ENCODE results near the gene GOSR1. TPM values are rescaled to one million over a fixed set of nuclear protein-coding genes. Genes with fewer than 3 reads are reported as not detected.
"Not testable (repeated sequence)": the region's sequence is repeated elsewhere in the genome, so short reads cannot be mapped to it uniquely, and the experiment has no call there.

The GOSR1 gene
- total RNA-seq, 4 donors from 2014 or later, result 9.4 to 69.7 (median 45.3) TPM

DNA sequence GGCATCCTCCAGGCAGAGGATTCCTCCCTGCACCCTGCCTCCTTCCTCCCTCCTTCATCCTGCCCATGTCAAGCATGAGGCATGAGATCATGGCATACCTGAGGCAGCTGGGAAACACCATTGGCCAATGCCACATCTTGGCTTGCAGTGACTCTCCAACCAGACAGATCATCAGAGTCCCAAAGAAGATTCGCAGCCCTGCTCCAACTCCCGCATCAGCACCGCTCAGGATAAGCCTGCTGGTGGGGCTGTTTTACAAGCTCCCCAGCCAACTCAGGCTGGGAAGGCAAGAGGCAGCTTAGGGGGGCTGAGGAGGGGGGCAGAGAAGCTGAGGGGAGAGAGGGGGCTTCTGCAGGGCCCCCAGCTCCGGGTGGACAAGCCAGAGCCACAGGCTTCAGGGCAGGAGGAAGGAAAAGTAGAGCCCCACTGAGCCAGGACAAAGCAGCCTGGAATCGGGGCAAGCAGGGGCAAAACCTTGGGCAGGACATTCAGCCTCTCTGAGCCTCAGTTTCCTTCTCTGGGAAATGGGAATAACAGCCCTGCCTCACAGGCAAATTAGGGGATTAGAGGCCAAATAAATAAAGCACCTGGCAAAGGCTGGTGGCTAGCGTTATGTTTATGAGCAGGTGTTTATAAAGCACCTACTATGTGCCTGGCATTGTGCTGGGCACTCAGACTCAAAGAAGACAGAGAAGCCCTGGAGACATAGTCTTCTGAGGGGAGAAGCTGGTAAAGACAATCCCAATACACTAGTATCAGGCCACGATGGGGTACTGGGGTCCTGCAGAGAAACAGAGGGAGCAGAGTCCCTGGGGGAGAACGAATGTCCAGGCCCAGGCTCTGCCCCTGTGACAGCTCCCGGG, 88.1 kb downstream of the GOSR1 start:
- Histone ChIP-seq H3K27me3 (no peaks in the 10 kb centered on the region), H3K4me3 (no peak overlapping the region), H3K9me3 (no peaks in the 10 kb centered on the region), H3K36me3 (no peaks in the 10 kb centered on the region), H3K27ac (no peak overlapping the region), H3K4me1 (no peaks in the 10 kb centered on the region)
- no peak for DNase-seq
- no peak for TF ChIP-seq POLR2A (IDR thresholded peaks at IDR 0.05)
- TF ChIP-seq, protein P1, sequence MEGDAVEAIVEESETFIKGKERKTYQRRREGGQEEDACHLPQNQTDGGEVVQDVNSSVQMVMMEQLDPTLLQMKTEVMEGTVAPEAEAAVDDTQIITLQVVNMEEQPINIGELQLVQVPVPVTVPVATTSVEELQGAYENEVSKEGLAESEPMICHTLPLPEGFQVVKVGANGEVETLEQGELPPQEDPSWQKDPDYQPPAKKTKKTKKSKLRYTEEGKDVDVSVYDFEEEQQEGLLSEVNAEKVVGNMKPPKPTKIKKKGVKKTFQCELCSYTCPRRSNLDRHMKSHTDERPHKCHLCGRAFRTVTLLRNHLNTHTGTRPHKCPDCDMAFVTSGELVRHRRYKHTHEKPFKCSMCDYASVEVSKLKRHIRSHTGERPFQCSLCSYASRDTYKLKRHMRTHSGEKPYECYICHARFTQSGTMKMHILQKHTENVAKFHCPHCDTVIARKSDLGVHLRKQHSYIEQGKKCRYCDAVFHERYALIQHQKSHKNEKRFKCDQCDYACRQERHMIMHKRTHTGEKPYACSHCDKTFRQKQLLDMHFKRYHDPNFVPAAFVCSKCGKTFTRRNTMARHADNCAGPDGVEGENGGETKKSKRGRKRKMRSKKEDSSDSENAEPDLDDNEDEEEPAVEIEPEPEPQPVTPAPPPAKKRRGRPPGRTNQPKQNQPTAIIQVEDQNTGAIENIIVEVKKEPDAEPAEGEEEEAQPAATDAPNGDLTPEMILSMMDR (IDR thresholded peaks at IDR 0.05), result no peak
- intact Hi-C loops (cut with DNase I; ENCODE audit: low total_unique reads), result no loop called here

- intact Hi-C loops (cut with DNase I; ENCODE audit: low total_unique reads); DNase-seq; H3K4me3 ChIP-seq; H3K9me3 ChIP-seq; H3K27ac ChIP-seq; H3K36me3 ChIP-seq; H3K4me1 ChIP-seq; H3K27me3 ChIP-seq: not testable (repeated sequence)
These were observed 88.9 kb downstream of the GOSR1 start for GRCh38 chr17:30566104-30566503.

- intact Hi-C loops (cut with DNase I; ENCODE audit: low total_unique reads); DNase-seq; H3K4me1 ChIP-seq; H3K4me3 ChIP-seq; H3K36me3 ChIP-seq; H3K27me3 ChIP-seq; H3K27ac ChIP-seq; H3K9me3 ChIP-seq: not testable (repeated sequence)
These were observed 89.5 kb downstream of the GOSR1 start for GRCh38 chr17:30566516-30567225.

DNA sequence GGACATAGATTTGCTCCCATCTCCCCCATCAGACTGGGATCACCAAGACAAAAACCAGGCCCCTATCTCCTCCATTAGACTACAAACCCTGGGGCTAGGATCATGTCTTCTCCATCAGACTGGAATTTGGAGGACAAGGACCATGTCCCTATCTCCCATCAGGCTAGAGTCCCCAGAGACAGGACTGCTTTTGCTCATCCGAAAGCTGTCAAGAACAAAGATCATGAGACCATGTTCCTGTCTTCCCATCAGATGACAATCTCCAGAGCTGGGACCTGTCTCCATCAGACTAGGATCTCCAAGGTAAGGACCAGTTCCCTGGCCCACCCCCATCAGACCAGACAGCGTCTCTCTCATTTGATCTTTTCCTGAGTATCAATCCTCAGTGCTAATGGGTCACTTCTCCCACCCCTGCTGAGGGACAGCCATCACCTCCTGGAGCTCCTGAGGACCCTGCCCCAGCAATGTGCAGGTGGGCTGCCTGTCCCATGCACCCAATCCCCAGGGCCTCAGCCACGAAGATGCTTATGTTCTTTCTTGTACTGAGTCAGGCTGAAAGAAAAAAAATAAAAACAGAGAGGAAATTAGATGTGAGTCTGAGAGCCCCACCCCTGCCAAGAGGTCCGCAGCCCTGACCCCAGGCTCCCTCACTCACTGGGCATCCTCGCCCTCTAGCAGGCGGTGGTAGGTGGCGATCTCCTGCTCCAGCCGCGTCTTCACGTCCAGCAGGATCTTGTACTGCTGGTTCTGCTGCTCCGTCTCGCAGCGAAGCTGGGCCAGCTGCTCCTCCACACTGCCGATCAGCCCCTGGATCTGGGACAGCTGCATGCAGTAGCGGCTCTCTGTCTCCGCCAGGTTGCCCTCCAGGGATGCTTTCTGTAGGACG, 90.3 kb downstream of the GOSR1 start:
- no peak for DNase-seq
- H3K36me3 ChIP-seq, result no peaks in the 10 kb centered on the region
- TF ChIP-seq, protein P1 (IDR thresholded peaks at IDR 0.05), result no peak
- no peak for TF ChIP-seq POLR2A (IDR thresholded peaks at IDR 0.05)
- no peaks in the 10 kb centered on the region for H3K27me3 ChIP-seq
- H3K4me3 ChIP-seq, result no peak overlapping the region
- no peaks in the 10 kb centered on the region for H3K4me1 ChIP-seq
- H3K27ac ChIP-seq, result no peak overlapping the region
- H3K9me3 ChIP-seq, result no peaks in the 10 kb centered on the region
- intact Hi-C loops (cut with DNase I; ENCODE audit: low total_unique reads), result no loop called here

GRCh38 chr17:30568117-30568430, 90.9 kb downstream of the GOSR1 start:
- no peak overlapping the region for H3K27ac ChIP-seq
- DNase-seq, result no peak
- TF ChIP-seq POLR2A (IDR thresholded peaks at IDR 0.05), result no peak
- TF ChIP-seq, protein P1 (IDR thresholded peaks at IDR 0.05), result no peak
- intact Hi-C loops (cut with DNase I; ENCODE audit: low total_unique reads), result no loop called here
- H3K4me3 ChIP-seq, result no peak overlapping the region
- no peaks in the 10 kb centered on the region for H3K9me3 ChIP-seq
- no peaks in the 10 kb centered on the region for H3K27me3 ChIP-seq
- H3K4me1 ChIP-seq, result no peaks in the 10 kb centered on the region
- no peaks in the 10 kb centered on the region for H3K36me3 ChIP-seq

DNA sequence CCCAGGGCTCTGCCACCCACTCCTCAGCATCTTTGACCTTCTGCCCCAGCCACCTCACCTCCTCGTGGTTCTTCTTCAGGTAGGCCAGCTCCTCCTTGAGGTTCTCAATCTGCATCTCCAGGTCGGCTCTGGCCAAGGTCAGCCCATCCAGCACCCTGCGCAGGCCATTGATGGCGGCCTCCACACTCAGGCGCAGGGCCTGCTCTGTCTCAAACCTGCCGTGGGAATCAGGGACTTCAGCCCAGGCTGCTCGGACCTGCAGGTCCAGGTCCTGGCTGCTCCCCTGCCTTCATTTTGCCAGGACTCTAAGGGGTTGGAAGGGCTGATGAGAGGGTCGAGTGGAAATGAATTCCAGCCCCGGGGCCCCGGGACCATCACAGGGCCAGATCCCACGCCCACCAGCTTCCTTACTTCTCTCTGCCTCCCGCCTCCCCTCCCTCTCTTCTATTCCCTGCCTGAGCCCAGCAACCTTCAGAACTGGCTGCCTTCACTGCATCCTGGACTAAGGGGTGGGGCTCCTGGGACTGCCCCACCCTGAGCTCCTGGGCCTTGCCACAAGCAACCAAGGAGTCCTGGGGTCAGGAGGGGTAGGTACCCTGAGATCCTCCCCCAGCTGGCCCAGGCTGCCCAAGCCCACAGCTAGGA, 92.4 kb downstream of the GOSR1 start:
- H3K27ac ChIP-seq; H3K4me3 ChIP-seq; H3K36me3 ChIP-seq; H3K27me3 ChIP-seq; DNase-seq; H3K9me3 ChIP-seq; H3K4me1 ChIP-seq; intact Hi-C loops (cut with DNase I; ENCODE audit: low total_unique reads): not testable (repeated sequence)
